Mesothelial cell of epicardium (in vitro differentiated cells): ENCODE results near the gene SEC24D. TPM values are rescaled to one million over a fixed set of nuclear protein-coding genes. Genes with fewer than 3 reads are reported as not detected.

Source experiments
- DNase-seq, 2 experiments: peaks; one replicate each; pipeline ENCODE4 v3.0.0; 2021; ENCODE audit warnings: low spot score in 2 of 2; ENCODE audit not compliant: unreplicated experiment in 2 of 2
- H3K27ac Mint-ChIP-seq: 2 replicates; pipeline ENCODE4 v1.8.0; 2021; ENCODE audit warnings: mixed read lengths
- H3K27me3 Mint-ChIP-seq: 2 replicates; pipeline ENCODE4 v1.8.0; 2021; ENCODE audit warnings: low read depth, mixed read lengths
- H3K36me3 Mint-ChIP-seq: 2 replicates; pipeline ENCODE4 v1.8.0; 2021; ENCODE audit warnings: mixed read lengths
- H3K4me1 Mint-ChIP-seq: 2 replicates; pipeline ENCODE4 v1.8.0; 2021; ENCODE audit warnings: mixed read lengths
- H3K4me3 Mint-ChIP-seq: 2 replicates; pipeline ENCODE4 v1.8.0; 2021; ENCODE audit warnings: mild to moderate bottlenecking, moderate library complexity, mixed read lengths
- H3K9me3 Mint-ChIP-seq: 2 replicates; pipeline ENCODE4 v1.8.0; 2021; ENCODE audit warnings: mixed read lengths
- CTCF ChIP-seq: fragments of 200-600 bp; sonication (generic); IDR thresholded peaks from one replicate; pipeline ENCODE4 v1.5.0; 2021; ENCODE audit warnings: antibody characterized with exemption; ENCODE audit not compliant: unreplicated experiment
- total RNA-seq: library from RNA; stranded (reverse); gene quantifications from 3 replicates; pipeline ENCODE4 v1.2.1, GENCODE V29; 2021

The SEC24D gene
- total RNA-seq, 1 donor from 2014 or later, result 87.6 TPM

GRCh38 chr4:118738090-118738489 is 97.8 kb downstream of the SEC24D start:
- peaks cover 37% of the 10 kb centered on the region for H3K36me3 Mint-ChIP-seq
- H3K4me3 Mint-ChIP-seq, result no peak overlapping the region
- H3K27ac Mint-ChIP-seq, result no peak overlapping the region
- H3K4me1 Mint-ChIP-seq, result peaks cover 28% of the 10 kb centered on the region
- no peak for TF ChIP-seq CTCF
- H3K27me3 Mint-ChIP-seq, result no peaks in the 10 kb centered on the region
- no peaks in the 10 kb centered on the region for H3K9me3 Mint-ChIP-seq
- DNase-seq, result no peak

GRCh38 chr4:118736900-118737299 is 99.0 kb downstream of the SEC24D start:
- Mint-ChIP-seq H3K4me1 (peaks cover 28% of the 10 kb centered on the region), H3K4me3 (no peak overlapping the region), H3K27me3 (no peaks in the 10 kb centered on the region), H3K27ac (peak overlapping the region; percentile 76), H3K36me3 (peaks cover 39% of the 10 kb centered on the region), H3K9me3 (no peaks in the 10 kb centered on the region)
- TF ChIP-seq CTCF, result no peak
- DNase-seq, result no peak

- TF ChIP-seq CTCF, result no peak
- Mint-ChIP-seq H3K4me1 (peaks cover 23% of the 10 kb centered on the region), H3K9me3 (no peaks in the 10 kb centered on the region), H3K4me3 (no peak overlapping the region), H3K36me3 (peaks cover 42% of the 10 kb centered on the region), H3K27me3 (no peaks in the 10 kb centered on the region), H3K27ac (peak overlapping the region; percentile 93)
- DNase-seq, result no peak
Measured at GRCh38 chr4:118734491-118735205, 101.3 kb downstream of the SEC24D start.

- no peak for TF ChIP-seq CTCF
- Mint-ChIP-seq H3K4me3 (no peak overlapping the region), H3K4me1 (peaks cover 23% of the 10 kb centered on the region), H3K9me3 (no peaks in the 10 kb centered on the region), H3K36me3 (peaks cover 29% of the 10 kb centered on the region), H3K27me3 (no peaks in the 10 kb centered on the region), H3K27ac (peak overlapping the region; percentile 3)
- DNase-seq, result no peak
Measured at GRCh38 chr4:118732591-118733330, 103.2 kb downstream of the SEC24D start.

- no peak overlapping the region for H3K4me3 Mint-ChIP-seq
Measured at GRCh38 chr4:118730683-118731082, 105.2 kb downstream of the SEC24D start.

More at GRCh38 chr4:118730683-118731082, 105.2 kb downstream of the SEC24D start:
- no peak for DNase-seq
- Mint-ChIP-seq H3K36me3 (peaks cover 31% of the 10 kb centered on the region), H3K27me3 (no peaks in the 10 kb centered on the region), H3K4me1 (peaks cover 11% of the 10 kb centered on the region), H3K27ac (no peak overlapping the region), H3K9me3 (no peaks in the 10 kb centered on the region)
- TF ChIP-seq CTCF, result no peak
